Measurements from ENCODE around the gene NUP210. TPM values are rescaled to one million over a fixed set of nuclear protein-coding genes. Genes with fewer than 3 reads are reported as not detected.

The NUP210 gene
- total RNA-seq, 4 donors from 2014 or later: 3.1 to 15.4 (median 5.0) TPM

DNA sequence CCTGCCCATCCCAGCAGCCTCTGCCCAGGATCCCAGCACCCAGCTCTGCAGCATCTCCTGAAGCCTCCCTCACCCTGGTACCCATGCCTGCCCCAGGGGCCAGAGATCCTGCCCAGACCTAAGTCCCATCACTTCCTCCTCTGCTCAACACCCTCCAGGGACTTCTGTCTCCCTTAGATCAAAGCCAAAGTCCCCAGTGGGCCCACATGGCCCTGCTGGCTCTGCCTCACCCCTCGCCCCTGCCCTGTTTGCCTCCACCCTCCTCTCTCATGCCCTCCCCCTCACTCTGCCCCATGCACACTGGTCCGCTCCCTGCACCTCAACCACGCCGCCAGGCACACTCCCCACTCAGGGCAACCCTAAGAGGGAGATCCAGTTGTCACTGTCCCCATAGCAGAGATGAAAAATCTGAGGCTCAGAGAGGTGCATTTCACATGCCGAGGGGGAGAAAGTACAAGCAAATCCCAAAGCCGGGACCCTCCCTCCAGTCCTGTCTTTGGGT is 146.5 kb downstream of the NUP210 start:
- no peak for DNase-seq (ENCODE audit: low spot score in 2 of 2)
- WGBS: 77% methylated on average over 6 of the region's 6 CpGs
- Histone ChIP-seq H3K27me3 (peaks cover 17% of the 10 kb centered on the region), H3K27ac (no peak overlapping the region), H3K4me1 (peaks cover 13% of the 10 kb centered on the region), H3K36me3 (no peaks in the 10 kb centered on the region), H3K4me3 (no peak overlapping the region), H3K9me3 (no peaks in the 10 kb centered on the region)
- no peak for TF ChIP-seq POLR2AphosphoS5 (IDR thresholded peaks at IDR 0.05)
- no peak for TF ChIP-seq POLR2A (IDR thresholded peaks at IDR 0.05)
- TF ChIP-seq EP300 (IDR thresholded peaks at IDR 0.05): no peak
- TF ChIP-seq, protein P1, sequence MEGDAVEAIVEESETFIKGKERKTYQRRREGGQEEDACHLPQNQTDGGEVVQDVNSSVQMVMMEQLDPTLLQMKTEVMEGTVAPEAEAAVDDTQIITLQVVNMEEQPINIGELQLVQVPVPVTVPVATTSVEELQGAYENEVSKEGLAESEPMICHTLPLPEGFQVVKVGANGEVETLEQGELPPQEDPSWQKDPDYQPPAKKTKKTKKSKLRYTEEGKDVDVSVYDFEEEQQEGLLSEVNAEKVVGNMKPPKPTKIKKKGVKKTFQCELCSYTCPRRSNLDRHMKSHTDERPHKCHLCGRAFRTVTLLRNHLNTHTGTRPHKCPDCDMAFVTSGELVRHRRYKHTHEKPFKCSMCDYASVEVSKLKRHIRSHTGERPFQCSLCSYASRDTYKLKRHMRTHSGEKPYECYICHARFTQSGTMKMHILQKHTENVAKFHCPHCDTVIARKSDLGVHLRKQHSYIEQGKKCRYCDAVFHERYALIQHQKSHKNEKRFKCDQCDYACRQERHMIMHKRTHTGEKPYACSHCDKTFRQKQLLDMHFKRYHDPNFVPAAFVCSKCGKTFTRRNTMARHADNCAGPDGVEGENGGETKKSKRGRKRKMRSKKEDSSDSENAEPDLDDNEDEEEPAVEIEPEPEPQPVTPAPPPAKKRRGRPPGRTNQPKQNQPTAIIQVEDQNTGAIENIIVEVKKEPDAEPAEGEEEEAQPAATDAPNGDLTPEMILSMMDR (IDR thresholded peaks at IDR 0.05): no peak

DNA sequence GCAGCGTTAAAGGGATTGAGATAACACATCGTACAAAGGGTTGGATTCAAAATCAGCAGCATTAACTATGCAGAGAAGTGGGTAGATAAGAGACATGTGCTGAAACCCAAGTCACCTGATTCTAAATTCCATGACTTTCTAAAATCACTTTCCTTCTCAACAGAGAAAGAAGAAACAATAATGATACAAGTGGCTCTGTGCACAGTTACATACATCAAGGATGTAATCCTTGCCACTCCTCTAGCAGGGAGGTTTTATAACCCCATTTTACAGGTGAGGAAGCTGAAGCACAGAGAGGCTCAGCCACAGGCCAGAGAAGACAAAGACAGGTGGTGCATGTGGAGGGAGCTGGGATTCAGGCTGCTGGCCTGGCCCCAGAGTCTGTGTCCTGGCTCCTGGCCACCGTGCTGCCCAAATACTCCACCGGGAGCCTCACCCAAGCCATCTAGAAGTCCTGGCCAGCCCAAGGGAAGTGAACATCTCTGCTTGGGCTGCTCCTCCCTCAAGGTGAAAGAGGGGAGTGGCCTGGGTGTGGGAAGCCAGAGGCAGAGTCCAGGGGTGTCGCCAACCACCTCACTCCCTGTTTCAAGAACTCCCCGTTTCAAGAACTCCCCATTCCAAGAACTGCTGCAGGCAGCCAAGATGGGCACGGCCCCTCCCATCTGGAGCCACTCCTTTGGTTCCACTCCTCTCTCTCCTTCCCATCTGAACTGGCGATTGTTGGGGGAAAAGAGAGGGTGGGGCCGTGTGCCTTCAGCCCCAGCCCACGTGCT is 147.1 kb downstream of the NUP210 start:
- Histone ChIP-seq H3K4me1 (peaks cover 13% of the 10 kb centered on the region), H3K4me3 (no peak overlapping the region), H3K27me3 (peaks cover 21% of the 10 kb centered on the region), H3K9me3 (no peaks in the 10 kb centered on the region), H3K36me3 (no peaks in the 10 kb centered on the region), H3K27ac (no peak overlapping the region)
- 42% methylated on average over 10 of the region's 10 CpGs for WGBS
- no peak for DNase-seq (ENCODE audit: low spot score in 2 of 2)
- TF ChIP-seq, protein P1 (IDR thresholded peaks at IDR 0.05): no peak
- no peak for TF ChIP-seq POLR2A (IDR thresholded peaks at IDR 0.05)
- TF ChIP-seq POLR2AphosphoS5 (IDR thresholded peaks at IDR 0.05): no peak
- no peak for TF ChIP-seq EP300 (IDR thresholded peaks at IDR 0.05)

DNA sequence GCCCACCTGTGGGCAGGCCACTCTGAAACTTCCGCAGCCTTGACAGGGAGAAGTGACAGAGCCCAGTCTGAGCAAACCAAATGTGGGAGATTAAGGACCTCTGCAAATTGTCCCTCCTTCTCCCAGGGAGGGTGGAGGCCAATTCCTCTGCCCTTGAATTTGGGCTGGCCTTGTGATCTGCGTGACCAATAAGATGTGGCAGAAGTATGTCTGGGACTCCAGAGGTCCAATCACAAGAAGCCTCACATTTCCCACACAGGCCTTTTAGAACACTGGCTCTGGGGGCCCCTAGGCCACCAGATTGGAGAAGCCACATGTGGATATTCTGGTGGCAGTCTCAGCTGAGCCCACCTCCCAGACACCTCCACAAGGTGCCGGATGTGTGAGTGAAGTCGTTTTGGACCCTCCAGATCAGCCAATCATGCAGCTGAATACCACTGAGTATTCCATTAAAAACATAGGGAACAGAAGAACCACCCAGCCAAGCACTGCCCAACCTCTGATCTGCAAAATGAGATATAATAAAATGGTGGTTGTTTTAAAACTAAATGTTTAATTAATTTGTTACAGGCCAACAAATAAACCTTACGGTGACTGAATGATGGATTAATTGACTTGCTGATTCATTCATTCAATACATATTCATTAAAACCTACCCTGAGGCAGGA is 150.3 kb downstream of the NUP210 start:
- no peak overlapping the region for H3K27ac ChIP-seq
- DNase-seq (ENCODE audit: low spot score in 2 of 2): peak in 1 of 2 donors; percentile 3
- H3K36me3 ChIP-seq: no peaks in the 10 kb centered on the region
- H3K4me3 ChIP-seq: no peak overlapping the region
- no peaks in the 10 kb centered on the region for H3K4me1 ChIP-seq
- H3K9me3 ChIP-seq: no peaks in the 10 kb centered on the region
- no peak for TF ChIP-seq EP300 (IDR thresholded peaks at IDR 0.05)
- TF ChIP-seq, protein P1 (IDR thresholded peaks at IDR 0.05): no peak
- TF ChIP-seq POLR2A (IDR thresholded peaks at IDR 0.05): no peak
- no peak for TF ChIP-seq POLR2AphosphoS5 (IDR thresholded peaks at IDR 0.05)
- H3K27me3 ChIP-seq: peaks cover 28% of the 10 kb centered on the region
- WGBS: 93% methylated on average over 4 of the region's 5 CpGs

DNA sequence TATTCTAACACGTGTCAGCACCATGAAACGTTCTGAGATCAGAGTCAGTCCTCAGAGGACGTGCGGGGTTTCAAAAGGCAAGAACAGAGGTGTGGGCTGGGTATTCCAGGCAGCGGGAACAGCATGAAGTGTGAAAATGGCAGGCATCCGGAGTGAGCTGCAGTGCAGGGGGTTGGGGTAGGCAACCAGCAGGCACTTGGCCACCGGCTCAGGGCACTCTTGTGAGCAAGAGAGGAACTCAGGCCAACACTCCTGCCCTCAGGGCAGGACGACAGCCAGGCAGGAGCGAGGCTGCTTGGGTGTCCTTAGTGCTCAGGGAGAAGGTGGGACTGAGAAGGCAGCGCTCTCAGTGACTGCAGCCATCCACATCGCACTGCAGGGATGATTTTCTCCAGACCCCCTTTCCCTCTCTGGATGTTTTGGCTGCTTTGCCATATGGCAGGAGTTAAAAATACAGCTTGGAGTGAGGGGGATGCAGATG is 151.1 kb downstream of the NUP210 start:
- Histone ChIP-seq H3K27me3 (peaks cover 23% of the 10 kb centered on the region), H3K4me3 (no peak overlapping the region), H3K27ac (no peak overlapping the region), H3K4me1 (no peaks in the 10 kb centered on the region), H3K9me3 (no peaks in the 10 kb centered on the region), H3K36me3 (no peaks in the 10 kb centered on the region)
- 52% methylated on average over 11 of the region's 11 CpGs for WGBS
- DNase-seq (ENCODE audit: low spot score in 2 of 2): peak in 1 of 2 donors; percentile 1
- TF ChIP-seq EP300 (IDR thresholded peaks at IDR 0.05) (no peak), POLR2AphosphoS5 (IDR thresholded peaks at IDR 0.05) (no peak), POLR2A (IDR thresholded peaks at IDR 0.05) (no peak)
- TF ChIP-seq, protein P1 (IDR thresholded peaks at IDR 0.05): no peak

DNA sequence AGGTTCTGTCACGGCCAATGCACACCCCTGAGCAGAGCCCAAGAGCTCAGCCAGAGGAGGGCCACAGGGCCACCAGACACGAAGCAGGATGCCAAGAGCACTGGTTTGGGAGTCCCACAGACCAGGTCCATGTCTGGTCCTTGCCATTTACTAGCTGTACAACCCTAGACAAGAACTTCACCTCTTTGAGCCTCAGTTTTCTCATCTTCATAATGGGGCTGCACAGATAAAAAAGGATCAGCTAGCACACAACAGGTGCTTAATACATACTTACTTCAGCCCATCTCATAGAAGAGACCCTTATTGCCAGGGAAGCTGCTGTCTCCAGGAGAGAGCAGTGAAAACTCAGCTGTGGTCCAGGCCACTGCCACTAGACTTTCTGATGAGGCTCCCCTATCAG is 152.0 kb downstream of the NUP210 start:
- H3K9me3 ChIP-seq: no peaks in the 10 kb centered on the region
- H3K27ac ChIP-seq: no peak overlapping the region
- DNase-seq (ENCODE audit: low spot score in 2 of 2): no peak
- TF ChIP-seq POLR2A (IDR thresholded peaks at IDR 0.05): no peak
- no peaks in the 10 kb centered on the region for H3K4me1 ChIP-seq
- no peaks in the 10 kb centered on the region for H3K36me3 ChIP-seq
- H3K27me3 ChIP-seq: peaks cover 22% of the 10 kb centered on the region
- no peak overlapping the region for H3K4me3 ChIP-seq
- WGBS: 83% methylated on average over 2 of the region's 2 CpGs

Measured in suprapubic skin (tissue), 4 donors.